Thoracic aorta (tissue), 2 donors: Measurements from ENCODE around the gene TOM1L2. TPM values are rescaled to one million over a fixed set of nuclear protein-coding genes. Genes with fewer than 3 reads are reported as not detected.

ENCODE experiments used
- ATAC-seq: fragments of 150-250 bp; one replicate; pipeline ENCODE4 v1.8.0; 2017; ENCODE audit warnings: low read depth; ENCODE audit not compliant: insufficient number of reproducible peaks, low FRiP score
- DNase-seq: peaks from one replicate; pipeline ENCODE4 v3.0.0-alpha.2; 2020; ENCODE audit warnings: low spot score
- H3K27ac ChIP-seq, 2 donors: fragments of 200-600 bp; sonication (generic); 1 replicate in 1 of 2; 2 replicates in 1 of 2; pipeline ENCODE4 v1.5.1; 2016; ENCODE audit warnings: mild to moderate bottlenecking in 2 of 2, moderate library complexity in 2 of 2
- H3K27me3 ChIP-seq: fragments of 200-600 bp; sonication (generic); replicated peaks from 2 replicates; pipeline ENCODE4 v1.6.0; 2016; ENCODE audit warnings: mild to moderate bottlenecking; ENCODE audit not compliant: insufficient read depth
- H3K36me3 ChIP-seq: fragments of 200-600 bp; sonication (generic); one replicate; pipeline ENCODE4 v1.5.1; 2016
- H3K4me1 ChIP-seq, 2 donors: fragments of 200-600 bp; sonication (generic); 1 replicate in 1 of 2; 2 replicates in 1 of 2; pipeline versions ENCODE4 v1.5.1 to v1.6.0; 2016; ENCODE audit warnings: low read depth in 2 of 2, mild to moderate bottlenecking in 1 of 2; ENCODE audit not compliant: control insufficient read depth in 1 of 2
- H3K4me3 ChIP-seq: fragments of 200-600 bp; sonication (generic); 2 replicates; pipeline ENCODE4 v1.5.1; 2016; ENCODE audit warnings: mild to moderate bottlenecking
- H3K9me3 ChIP-seq: fragments of 200-600 bp; sonication (generic); 2 replicates; pipeline ENCODE4 v1.5.1; 2016
- CTCF ChIP-seq: fragments of 200-600 bp; sonication (generic); IDR thresholded peaks from one replicate; pipeline ENCODE4 v1.5.1; 2019; ENCODE audit warnings: antibody characterized with exemption
- total RNA-seq, 2 donors: library from RNA; depleted of rRNA; stranded (reverse); fragments of >200 nt; gene quantifications; one replicate each; pipeline versions ENCODE4 v1.1.0 to v1.2.3, GENCODE V29; 2016

TOM1L2 gene
- total RNA-seq, 2 donors from 2014 or later = 63.4 to 185 TPM

GRCh38 chr17:17886726-17887125, 85.5 kb downstream of the TOM1L2 start:
- Histone ChIP-seq H3K4me1 (no peaks in the 10 kb centered on the region), H3K9me3 (no peaks in the 10 kb centered on the region), H3K27ac (no peak overlapping the region), H3K27me3 (no peaks in the 10 kb centered on the region), H3K36me3 (peaks cover 36% of the 10 kb centered on the region), H3K4me3 (no peak overlapping the region)
- DNase-seq = no peak
- no peak for TF ChIP-seq CTCF
- ATAC-seq = no peak

- no peaks in the 10 kb centered on the region for H3K27me3 ChIP-seq
- ATAC-seq (no peak), DNase-seq (no peak)
- no peak for TF ChIP-seq CTCF
- no peak overlapping the region for H3K4me3 ChIP-seq
- no peak overlapping the region for H3K27ac ChIP-seq
- H3K4me1 ChIP-seq = no peaks in the 10 kb centered on the region
- H3K36me3 ChIP-seq = peaks cover 39% of the 10 kb centered on the region
- no peaks in the 10 kb centered on the region for H3K9me3 ChIP-seq
Measured at GRCh38 chr17:17886226-17886625, 86.0 kb downstream of the TOM1L2 start.

GRCh38 chr17:17884391-17885357, 87.5 kb downstream of the TOM1L2 start:
- Histone ChIP-seq H3K4me1 (no peaks in the 10 kb centered on the region), H3K9me3 (no peaks in the 10 kb centered on the region), H3K4me3 (no peak overlapping the region), H3K27me3 (no peaks in the 10 kb centered on the region), H3K36me3 (peaks cover 40% of the 10 kb centered on the region), H3K27ac (no peak overlapping the region)
- no peak for TF ChIP-seq CTCF
- no peak for DNase-seq
- ATAC-seq = no peak

- Histone ChIP-seq H3K27ac (no peak overlapping the region), H3K27me3 (no peaks in the 10 kb centered on the region), H3K4me3 (no peak overlapping the region), H3K4me1 (peaks cover 0 to 3% of the 10 kb centered on the region in 2 donors), H3K9me3 (no peaks in the 10 kb centered on the region), H3K36me3 (peaks cover 39% of the 10 kb centered on the region)
- TF ChIP-seq CTCF = no peak
- DNase-seq (no peak), ATAC-seq (no peak)
Measured at GRCh38 chr17:17883801-17884200, 88.4 kb downstream of the TOM1L2 start.

GRCh38 chr17:17882082-17882581, 90.1 kb downstream of the TOM1L2 start:
- Histone ChIP-seq H3K9me3 (no peaks in the 10 kb centered on the region), H3K4me1 (peaks cover 11 to 19% of the 10 kb centered on the region in 2 donors), H3K4me3 (no peak overlapping the region), H3K27me3 (no peaks in the 10 kb centered on the region), H3K27ac (no peak overlapping the region), H3K36me3 (peaks cover 36% of the 10 kb centered on the region)
- no peak for TF ChIP-seq CTCF
- ATAC-seq = no peak
- no peak for DNase-seq
